Uterus (tissue), 4 donors: ENCODE results near the gene FAM117A. TPM values are rescaled to one million over a fixed set of nuclear protein-coding genes. Genes with fewer than 3 reads are reported as not detected.
A peak's percentile ranks its signal among the peaks of the same experiment; 100 is the strongest.
"Not testable (repeated sequence)": the region's sequence is repeated elsewhere in the genome, so short reads cannot be mapped to it uniquely, and the experiment has no call there.

Experiments used
- DNase-seq, 2 donors: peaks; one replicate each; pipeline ENCODE4 v3.0.0-alpha.2; 2019 to 2020
- H3K27ac ChIP-seq, 2 donors: fragments of 200-600 bp; sonication (generic); 1 replicate in 1 of 2; 2 replicates in 1 of 2; pipeline ENCODE4 v1.5.1; 2016 to 2018
- H3K27me3 ChIP-seq, 2 donors: fragments of 200-600 bp; sonication (generic); one replicate each; pipeline ENCODE4 v1.5.1; 2018 to 2019; ENCODE audit warnings: control low read depth in 1 of 2
- H3K36me3 ChIP-seq, 2 donors: fragments of 200-600 bp; sonication (generic); one replicate each; pipeline ENCODE4 v1.5.1; 2019; ENCODE audit warnings: control low read depth in 1 of 2
- H3K4me1 ChIP-seq, 2 donors: fragments of 200-600 bp; sonication (generic); one replicate each; pipeline ENCODE4 v1.5.1; 2018 to 2019; ENCODE audit warnings: control low read depth in 1 of 2
- H3K4me3 ChIP-seq, 2 donors: fragments of 200-600 bp; sonication (generic); 1 replicate in 1 of 2; 2 replicates in 1 of 2; pipeline ENCODE4 v1.5.1; 2018 to 2019; ENCODE audit warnings: mild to moderate bottlenecking in 1 of 2
- H3K9me3 ChIP-seq, 2 donors: fragments of 200-600 bp; sonication (generic); one replicate each; pipeline ENCODE4 v1.5.1; 2019; ENCODE audit warnings: control low read depth in 1 of 2
- CTCF ChIP-seq, 4 experiments: fragments of 200-600 bp in 2 of 4; fragments of 450-650 bp in 2 of 4; sonication (generic) in 2 of 4; IDR thresholded peaks; one replicate each; pipeline ENCODE4 v1.5.1; 2016 to 2019; ENCODE audit warnings: antibody characterized with exemption in 4 of 4, mild to moderate bottlenecking in 2 of 4, moderate library complexity in 1 of 4
- POLR2A ChIP-seq, 2 donors: fragments of 450-650 bp; IDR thresholded peaks; one replicate each; pipeline ENCODE4 v1.6.1; 2016; ENCODE audit warnings: antibody characterized with exemption in 2 of 2, mild to moderate bottlenecking in 1 of 2, moderate library complexity in 1 of 2
- intact Hi-C: fragments of 100-400 bp; cut with DNase I; formaldehyde crosslinking; loops from one replicate; pipeline ENCODE4 v1.15.1; 2023; ENCODE audit warnings: low total_unique reads
- total RNA-seq, 4 donors: library from RNA; depleted of rRNA in 3 of 4; stranded (reverse); fragments of >200 nt in 3 of 4; gene quantifications; one replicate each; pipeline versions ENCODE4 v1.1.0 to v1.2.4, GENCODE V29; 2014 to 2023
- donor health status: DM: yes; HTN: yes; CAD: no.

FAM117A gene
- total RNA-seq, 4 donors from 2014 or later = 2.6 to 40.2 (median 19.5) TPM

GRCh38 chr17:49764559-49765180 lies 739 bp upstream of the FAM117A start:
- no peak for TF ChIP-seq CTCF (IDR thresholded peaks at IDR 0.05)
- no peak for TF ChIP-seq POLR2A (IDR thresholded peaks at IDR 0.05)
- H3K36me3 ChIP-seq = no peaks in the 10 kb centered on the region
- H3K27me3 ChIP-seq = no peaks in the 10 kb centered on the region
- intact Hi-C loops = no loop called here
- peak overlapping the region in 1 of 2 donors; percentile 99 for H3K4me3 ChIP-seq
- no peak for DNase-seq
- no peaks in the 10 kb centered on the region for H3K9me3 ChIP-seq
- peak overlapping the region; percentile 34 to 80 for H3K27ac ChIP-seq
- peaks cover 0 to 8% of the 10 kb centered on the region in 2 donors for H3K4me1 ChIP-seq

GRCh38 chr17:49762151-49762941 lies 1.6 kb downstream of the FAM117A start:
- TF ChIP-seq CTCF (IDR thresholded peaks at IDR 0.05) = no peak
- TF ChIP-seq POLR2A (IDR thresholded peaks at IDR 0.05) = no peak
- H3K4me3 ChIP-seq = peak overlapping the region; percentile 67 to 99
- peaks cover 0 to 8% of the 10 kb centered on the region in 2 donors for H3K4me1 ChIP-seq
- intact Hi-C loops = no loop called here
- no peaks in the 10 kb centered on the region for H3K36me3 ChIP-seq
- no peak for DNase-seq
- H3K27ac ChIP-seq = peak overlapping the region; percentile 75 to 80
- no peaks in the 10 kb centered on the region for H3K27me3 ChIP-seq
- H3K9me3 ChIP-seq = no peaks in the 10 kb centered on the region

GRCh38 chr17:49760932-49761558 lies 2.9 kb downstream of the FAM117A start:
- Histone ChIP-seq H3K4me1 (peaks cover 0 to 8% of the 10 kb centered on the region in 2 donors), H3K9me3 (no peaks in the 10 kb centered on the region), H3K4me3 (no peak overlapping the region), H3K27ac (peak overlapping the region in 1 of 2 donors; percentile 75), H3K36me3 (no peaks in the 10 kb centered on the region), H3K27me3 (no peaks in the 10 kb centered on the region)
- DNase-seq = no peak
- TF ChIP-seq CTCF (IDR thresholded peaks at IDR 0.05) = no peak
- no peak for TF ChIP-seq POLR2A (IDR thresholded peaks at IDR 0.05)
- intact Hi-C loops = no loop called here

GRCh38 chr17:49760296-49760695 lies 3.6 kb downstream of the FAM117A start:
- Histone ChIP-seq H3K9me3 (no peaks in the 10 kb centered on the region), H3K27ac (peak overlapping the region in 1 of 2 donors; percentile 75), H3K4me3 (no peak overlapping the region), H3K4me1 (peaks cover 0 to 8% of the 10 kb centered on the region in 2 donors), H3K27me3 (no peaks in the 10 kb centered on the region), H3K36me3 (no peaks in the 10 kb centered on the region)
- intact Hi-C loops = no loop called here
- TF ChIP-seq CTCF (IDR thresholded peaks at IDR 0.05) (no peak), POLR2A (IDR thresholded peaks at IDR 0.05) (no peak)
- DNase-seq = no peak

- H3K4me3 ChIP-seq = no peak overlapping the region
- H3K27me3 ChIP-seq = no peaks in the 10 kb centered on the region
- no peaks in the 10 kb centered on the region for H3K9me3 ChIP-seq
- DNase-seq = no peak
- no peak for TF ChIP-seq POLR2A (IDR thresholded peaks at IDR 0.05)
- TF ChIP-seq CTCF (IDR thresholded peaks at IDR 0.05) = no peak
- H3K4me1 ChIP-seq = peaks cover 0 to 8% of the 10 kb centered on the region in 2 donors
- H3K36me3 ChIP-seq = no peaks in the 10 kb centered on the region
- intact Hi-C loops = no loop called here
- H3K27ac ChIP-seq = no peak overlapping the region
These were observed 4.7 kb downstream of the FAM117A start for GRCh38 chr17:49759203-49759602.

GRCh38 chr17:49758464-49759010 lies 5.4 kb downstream of the FAM117A start:
- H3K27me3 ChIP-seq, H3K36me3 ChIP-seq, DNase-seq, H3K4me3 ChIP-seq, H3K4me1 ChIP-seq, H3K9me3 ChIP-seq, H3K27ac ChIP-seq, intact Hi-C loops: not testable (repeated sequence)
